HG03060 (cell line): Measurements from ENCODE around the gene SEZ6L.

Experiments used
- ATAC-seq: cut with Tn5 transposase; IDR thresholded peaks from one replicate; pipeline ENCODE4 v1.9.1; 2021; ENCODE audit warnings: low read depth, moderate number of reproducible peaks; ENCODE audit not compliant: unreplicated experiment

Gene SEZ6L

GRCh38 chr22:26289611-26290101 lies 120.4 kb downstream of the SEZ6L start:
- no peak for ATAC-seq

DNA sequence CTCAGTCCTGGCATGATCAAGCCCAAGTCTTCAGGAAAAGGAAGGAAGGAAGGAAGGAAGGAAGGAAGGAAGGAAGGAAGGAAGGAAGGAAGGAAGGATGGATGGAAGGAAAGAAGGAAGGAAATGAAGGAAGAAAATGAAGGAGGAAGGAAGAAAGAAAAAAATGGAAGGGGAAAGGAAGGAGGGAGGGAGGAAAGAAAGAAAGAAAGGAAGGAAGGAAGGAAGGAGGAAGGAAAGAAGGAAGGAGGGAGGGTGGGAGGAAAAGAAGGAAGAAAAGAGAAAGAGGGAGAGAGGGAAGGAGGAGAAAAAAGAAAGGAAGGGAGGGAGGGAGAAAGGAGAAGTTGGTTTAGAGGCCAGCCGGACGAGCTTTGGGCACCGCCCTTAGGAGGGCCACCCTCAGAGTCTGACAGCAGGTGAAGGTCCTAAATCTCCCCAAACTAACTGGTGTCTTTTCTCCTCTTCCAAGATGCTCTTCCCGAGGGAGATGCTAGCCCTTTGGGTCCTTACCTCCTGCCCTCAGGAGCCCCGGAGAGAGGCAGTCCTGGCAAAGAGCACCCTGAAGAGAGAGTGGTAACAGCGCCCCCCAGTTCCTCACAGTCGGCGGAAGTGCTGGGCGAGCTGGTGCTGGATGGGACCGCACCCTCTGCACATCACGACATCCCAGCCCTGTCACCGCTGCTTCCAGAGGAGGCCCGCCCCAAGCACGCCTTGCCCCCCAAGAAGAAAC lies 122.8 kb downstream of the SEZ6L start:
- no peak for ATAC-seq

DNA sequence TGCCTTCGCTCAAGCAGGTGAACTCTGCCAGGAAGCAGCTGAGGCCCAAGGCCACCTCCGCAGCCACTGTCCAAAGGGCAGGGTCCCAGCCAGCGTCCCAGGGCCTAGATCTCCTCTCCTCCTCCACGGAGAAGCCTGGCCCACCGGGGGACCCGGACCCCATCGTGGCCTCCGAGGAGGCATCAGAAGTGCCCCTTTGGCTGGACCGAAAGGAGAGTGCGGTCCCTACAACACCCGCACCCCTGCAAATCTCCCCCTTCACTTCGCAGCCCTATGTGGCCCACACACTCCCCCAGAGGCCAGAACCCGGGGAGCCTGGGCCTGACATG lies 123.4 kb downstream of the SEZ6L start:
- no peak for ATAC-seq

DNA sequence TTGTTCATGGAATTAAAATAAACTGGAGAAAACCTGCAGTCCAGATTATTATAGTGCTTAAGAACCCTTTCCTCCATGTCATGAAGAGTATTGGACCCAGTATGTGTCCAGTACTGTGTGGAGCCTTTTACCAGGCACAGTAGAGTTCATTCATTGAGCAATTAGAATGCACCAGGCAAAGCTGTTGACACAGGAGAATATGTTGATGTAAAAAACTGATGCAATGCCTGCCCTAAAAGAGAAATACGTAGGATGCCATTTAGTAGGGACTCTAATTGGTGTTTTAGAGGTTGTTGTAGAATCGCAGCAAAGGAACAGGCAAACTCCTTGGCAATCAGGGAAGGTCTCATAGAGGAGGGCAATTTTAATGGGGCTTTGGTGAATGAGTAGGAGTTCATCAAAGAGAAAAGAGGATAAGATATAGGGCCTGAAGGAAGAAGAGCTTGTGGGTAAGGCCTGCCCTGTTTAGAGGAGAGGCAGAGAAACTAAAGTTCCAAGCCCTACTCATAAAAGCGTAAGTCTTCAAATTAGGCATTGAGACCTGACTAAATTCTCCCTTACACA lies 126.4 kb downstream of the SEZ6L start:
- ATAC-seq: no peak

GRCh38 chr22:26298605-26299310 lies 129.5 kb downstream of the SEZ6L start:
- ATAC-seq: no peak

DNA sequence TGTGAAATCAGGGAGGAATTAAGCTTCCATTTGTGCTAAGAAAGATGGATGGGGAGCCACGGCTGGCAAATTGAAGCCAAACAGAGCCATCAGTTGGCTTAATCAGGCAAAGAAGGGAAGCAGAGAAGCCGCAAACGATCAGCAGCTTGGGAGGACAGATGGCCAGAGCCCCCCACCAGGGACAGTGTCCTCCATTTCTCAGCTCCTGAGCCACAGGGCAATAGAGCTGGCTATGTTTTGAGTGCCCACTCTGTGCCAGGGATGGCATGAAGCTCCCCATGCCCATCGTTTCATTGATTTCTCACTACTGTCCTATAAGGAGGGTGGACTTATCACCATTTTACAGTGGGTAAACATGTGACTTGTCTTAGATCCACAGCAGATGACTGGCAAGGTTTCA lies 133.5 kb downstream of the SEZ6L start:
- no peak for ATAC-seq

DNA sequence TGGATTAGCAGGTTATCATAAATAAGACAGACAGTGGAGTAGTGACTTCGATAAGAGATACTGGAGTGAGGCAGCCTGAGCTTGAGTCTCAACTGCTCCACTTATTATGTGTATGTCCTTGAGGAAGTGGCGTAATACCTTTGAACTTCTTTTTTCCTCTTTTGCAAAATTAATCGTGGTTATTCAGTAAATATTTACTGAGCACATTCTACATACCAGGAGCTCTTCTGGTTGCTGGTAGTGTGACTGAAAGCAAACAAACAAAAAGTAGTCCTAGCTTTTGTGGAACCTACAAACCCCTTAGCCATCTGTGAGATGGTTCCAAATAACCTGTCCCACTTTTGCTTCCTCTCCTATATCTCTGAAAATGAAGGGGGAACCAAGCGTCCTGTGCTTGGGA lies 134.2 kb downstream of the SEZ6L start:
- no peak for ATAC-seq

GRCh38 chr22:26304730-26305129 lies 135.5 kb downstream of the SEZ6L start:
- no peak for ATAC-seq

DNA sequence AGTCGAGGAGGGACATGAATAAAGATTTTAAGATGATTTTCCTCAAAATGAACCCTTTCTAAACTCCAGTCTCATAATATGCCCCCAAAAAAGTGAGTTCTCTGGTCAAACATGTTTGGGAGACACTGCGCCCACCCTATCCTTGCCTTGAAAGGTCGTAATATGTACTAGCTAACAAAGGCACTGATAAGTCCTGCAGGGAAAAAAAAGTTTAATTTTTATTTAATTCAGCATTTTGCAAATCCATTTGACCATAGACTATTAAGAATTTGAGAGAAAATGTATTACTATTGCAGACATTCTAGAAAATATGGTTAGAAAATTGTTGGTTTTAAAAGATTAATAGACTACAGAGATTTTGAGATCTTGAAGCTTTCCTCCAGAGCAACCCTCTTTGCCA lies 139.2 kb downstream of the SEZ6L start:
- no peak for ATAC-seq

GRCh38 chr22:26310616-26311015 lies 141.4 kb downstream of the SEZ6L start:
- ATAC-seq: no peak

DNA sequence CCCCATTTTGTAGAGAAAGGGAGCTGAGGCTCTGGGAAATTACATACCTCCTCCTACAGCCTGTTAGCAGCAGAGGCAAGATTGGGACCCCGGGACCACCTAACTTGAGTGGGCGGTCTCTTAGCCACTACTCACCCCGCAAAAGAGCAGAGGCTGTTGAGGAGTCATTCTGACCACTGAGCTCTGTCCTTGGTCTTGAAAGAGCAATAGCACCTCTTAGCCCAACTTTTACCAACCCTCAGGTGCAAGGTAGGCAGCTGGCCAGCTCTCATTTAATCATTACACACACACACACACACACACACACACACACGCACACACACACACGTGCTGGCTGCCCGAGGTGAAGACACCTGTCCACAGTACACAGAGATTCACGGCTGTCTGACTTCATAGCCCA lies 144.0 kb downstream of the SEZ6L start:
- no peak for ATAC-seq

DNA sequence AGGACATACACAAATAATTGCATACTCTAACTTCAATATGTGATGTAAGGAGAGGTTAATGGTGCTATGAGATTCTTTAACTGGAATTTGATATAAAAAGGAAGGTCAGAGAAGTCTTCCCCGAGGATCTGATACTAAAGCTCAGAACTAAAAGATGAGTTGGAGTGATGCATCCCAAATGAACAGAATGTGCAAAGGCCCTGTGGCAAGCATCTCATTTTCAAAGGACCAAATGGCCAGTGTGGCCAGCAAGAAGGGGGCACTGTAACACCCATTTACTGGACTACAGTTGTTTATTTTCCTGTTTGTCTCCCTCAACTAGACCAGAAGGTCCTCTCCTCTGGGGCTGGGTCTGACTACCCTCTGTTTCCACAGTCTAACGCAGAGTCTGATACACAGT lies 144.9 kb downstream of the SEZ6L start:
- no peak for ATAC-seq

DNA sequence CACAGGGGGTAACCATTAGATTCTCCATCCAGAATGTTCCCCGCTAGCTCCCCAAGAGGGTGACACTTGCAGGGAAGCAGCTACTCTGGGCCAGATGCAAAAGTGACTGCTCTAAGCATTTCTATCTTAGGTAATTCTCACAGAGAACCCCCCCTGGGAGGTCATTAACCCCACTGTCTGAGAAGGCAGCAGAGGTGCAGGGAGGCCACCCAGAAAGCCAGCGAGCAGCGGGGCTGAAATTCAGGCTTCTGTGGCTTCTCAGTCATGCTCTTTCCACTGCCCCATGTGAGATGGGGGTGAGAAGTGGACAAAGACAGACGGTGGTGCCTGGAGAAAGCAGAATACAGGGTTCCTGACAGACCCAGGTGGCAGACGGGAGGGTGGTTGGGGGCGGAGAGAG lies 145.4 kb downstream of the SEZ6L start:
- no peak for ATAC-seq

- no peak for ATAC-seq
Observed at GRCh38 chr22:26316732-26317285, 147.5 kb downstream of the SEZ6L start.

GRCh38 chr22:26318975-26319374 lies 149.7 kb downstream of the SEZ6L start:
- ATAC-seq: no peak

GRCh38 chr22:26320447-26320846 lies 151.2 kb downstream of the SEZ6L start:
- ATAC-seq: no peak

DNA sequence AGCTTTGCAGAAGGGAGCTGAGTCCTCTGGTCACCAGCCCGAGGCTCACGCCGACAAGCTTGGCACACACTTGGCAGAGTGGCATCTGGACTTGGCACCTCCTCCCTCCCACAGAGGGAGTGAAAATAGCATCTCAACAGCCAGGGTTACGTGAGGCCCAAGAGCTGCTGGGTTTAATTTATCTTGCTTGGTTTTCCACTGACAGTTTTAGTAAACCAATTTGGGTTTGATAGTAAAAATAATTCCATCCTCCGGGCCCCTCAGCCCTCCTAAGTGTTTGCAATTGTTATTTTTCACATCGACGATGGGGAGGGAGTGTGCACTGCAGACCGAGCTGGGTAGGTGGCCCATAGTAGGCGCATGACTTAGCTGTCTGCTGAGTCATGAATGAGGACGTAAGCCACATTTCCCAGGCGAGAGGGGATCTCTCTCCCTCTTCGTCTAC lies 152.2 kb downstream of the SEZ6L start:
- ATAC-seq: no peak

DNA sequence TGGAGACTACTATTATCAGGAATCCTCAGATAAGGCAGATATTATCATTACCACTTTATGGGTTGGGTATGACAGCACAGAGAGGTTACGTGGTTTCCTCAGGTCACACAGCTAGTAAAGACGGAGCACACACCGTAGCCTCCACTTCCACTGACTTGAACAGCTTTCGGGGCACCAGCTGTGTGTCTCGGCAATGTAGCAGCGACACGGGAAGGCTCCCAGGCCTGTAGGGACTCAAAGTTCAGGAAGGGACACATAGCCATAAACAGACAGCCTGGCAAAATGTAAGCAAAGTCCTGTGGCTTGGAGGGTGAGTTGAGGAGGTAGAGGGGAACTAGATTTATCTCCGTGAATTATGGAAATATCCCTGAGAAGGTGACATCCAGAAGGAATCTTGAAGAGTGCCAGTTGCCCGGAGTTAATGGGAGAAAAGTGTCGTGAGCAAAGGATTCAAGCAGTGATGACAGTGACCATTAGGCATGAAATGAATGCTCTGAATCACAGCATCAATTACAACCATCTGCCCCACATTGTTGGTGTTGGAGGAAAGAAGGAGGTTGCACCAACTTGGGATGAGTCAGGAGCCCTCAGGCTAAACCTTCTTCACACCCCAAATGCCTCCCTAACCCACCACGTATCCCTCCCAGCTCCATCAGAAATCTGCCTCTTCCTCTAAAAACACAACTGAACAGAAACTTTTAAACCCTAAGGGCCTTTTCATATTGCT lies 153.1 kb downstream of the SEZ6L start:
- no peak for ATAC-seq

GRCh38 chr22:26323013-26323412 lies 153.8 kb downstream of the SEZ6L start:
- ATAC-seq: no peak

- ATAC-seq: no peak
Observed at GRCh38 chr22:26324150-26324549, 154.9 kb downstream of the SEZ6L start.

DNA sequence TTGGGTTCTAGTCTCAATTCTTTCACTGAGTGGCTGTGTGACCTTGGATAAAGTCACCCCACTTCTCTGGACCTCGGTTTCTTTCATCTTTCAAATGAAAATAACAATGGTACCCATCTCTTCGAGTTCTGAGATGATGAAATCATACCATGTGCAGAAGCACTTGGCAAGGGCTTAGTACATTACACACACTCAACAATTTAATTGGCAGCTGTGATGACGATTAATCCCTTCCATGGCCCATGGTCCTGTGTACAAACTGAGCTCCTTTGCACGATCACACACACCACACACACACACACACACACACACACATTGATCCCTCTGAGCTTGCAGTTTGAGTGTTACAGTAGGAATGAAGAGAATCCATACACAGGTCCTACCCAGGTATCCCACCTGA lies 156.4 kb downstream of the SEZ6L start:
- ATAC-seq: no peak
